Middle frontal gyrus (tissue), 1 donor: Measurements from ENCODE around the gene CD34.

ENCODE experiments used
- DNase-seq: peaks from one replicate; pipeline ENCODE4 v3.0.0-alpha.2; 2015; ENCODE audit warnings: low spot score; ENCODE audit errors: extremely low spot score

CD34 gene

DNA sequence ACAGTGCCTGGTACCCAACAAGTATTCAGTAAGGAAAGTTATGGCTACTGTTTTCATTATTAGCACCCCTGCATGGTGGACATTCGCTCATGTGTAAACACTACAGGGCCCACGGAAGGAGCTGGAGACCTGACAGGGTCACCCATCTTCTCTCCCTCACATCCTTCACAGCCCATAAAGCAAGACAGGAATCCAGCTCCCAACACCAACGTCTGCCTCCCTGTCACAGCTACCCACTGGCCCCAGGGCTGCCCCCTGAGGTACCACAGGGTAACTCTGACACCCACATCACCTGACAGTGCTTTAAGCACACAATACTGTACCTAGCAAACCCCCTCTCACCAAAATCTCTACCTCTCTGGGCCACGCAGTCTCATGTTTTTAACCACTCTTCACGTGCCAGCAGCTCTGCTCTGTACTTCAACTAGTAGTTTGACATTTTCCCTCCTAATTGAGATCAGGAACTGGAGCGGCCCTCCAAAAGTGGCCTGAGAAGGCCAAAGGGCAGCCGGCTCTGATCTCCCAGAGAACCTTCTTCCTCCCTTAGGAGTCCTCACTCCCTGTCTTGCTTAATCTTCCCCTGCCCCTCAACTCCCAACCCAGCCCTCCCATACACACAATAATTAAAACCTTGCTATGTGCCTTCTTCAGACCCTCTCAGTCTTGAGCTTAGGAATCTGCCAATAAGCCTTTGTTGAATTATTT lies 76.8 kb downstream of the CD34 start:
- no peak for DNase-seq

DNA sequence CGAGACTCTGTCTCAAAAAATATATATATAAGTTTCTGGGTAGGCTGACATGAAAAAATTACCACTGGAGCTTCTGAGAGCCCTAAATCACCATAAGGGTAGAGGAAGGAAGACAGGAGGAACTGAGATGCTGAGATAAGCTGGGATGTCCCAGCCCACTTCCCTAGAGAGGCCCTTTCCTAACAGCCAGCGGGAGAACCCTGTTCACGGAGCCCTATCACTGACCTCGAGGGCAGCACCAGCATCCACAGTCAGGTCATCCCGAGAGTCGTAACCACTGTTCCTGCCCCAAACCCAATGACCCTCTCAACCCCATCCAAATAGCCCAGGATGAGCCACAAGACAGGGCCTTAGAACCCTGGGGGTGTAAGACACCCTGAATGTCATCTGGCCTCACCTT lies 77.5 kb downstream of the CD34 start:
- no peak for DNase-seq

DNA sequence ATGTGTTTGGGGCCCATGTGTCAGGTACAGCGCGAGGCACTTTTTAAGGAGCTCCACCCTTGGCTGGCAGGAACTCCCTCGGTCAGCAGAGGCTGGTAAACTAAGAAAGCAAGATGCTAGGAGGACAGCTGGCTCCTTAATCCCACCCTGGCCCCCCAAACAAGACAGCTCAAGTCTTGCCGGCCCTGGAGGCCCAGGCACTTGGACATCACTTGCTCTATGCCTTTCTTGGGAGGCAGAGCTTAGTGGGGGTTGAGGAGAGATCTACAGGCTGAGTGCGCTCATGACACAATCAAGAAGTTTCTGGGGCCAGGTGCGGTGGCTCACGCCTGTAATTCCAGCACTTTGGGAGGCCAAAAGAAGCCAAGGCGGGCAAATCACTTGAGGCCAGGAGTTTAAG lies 78.1 kb downstream of the CD34 start:
- no peak for DNase-seq

DNA sequence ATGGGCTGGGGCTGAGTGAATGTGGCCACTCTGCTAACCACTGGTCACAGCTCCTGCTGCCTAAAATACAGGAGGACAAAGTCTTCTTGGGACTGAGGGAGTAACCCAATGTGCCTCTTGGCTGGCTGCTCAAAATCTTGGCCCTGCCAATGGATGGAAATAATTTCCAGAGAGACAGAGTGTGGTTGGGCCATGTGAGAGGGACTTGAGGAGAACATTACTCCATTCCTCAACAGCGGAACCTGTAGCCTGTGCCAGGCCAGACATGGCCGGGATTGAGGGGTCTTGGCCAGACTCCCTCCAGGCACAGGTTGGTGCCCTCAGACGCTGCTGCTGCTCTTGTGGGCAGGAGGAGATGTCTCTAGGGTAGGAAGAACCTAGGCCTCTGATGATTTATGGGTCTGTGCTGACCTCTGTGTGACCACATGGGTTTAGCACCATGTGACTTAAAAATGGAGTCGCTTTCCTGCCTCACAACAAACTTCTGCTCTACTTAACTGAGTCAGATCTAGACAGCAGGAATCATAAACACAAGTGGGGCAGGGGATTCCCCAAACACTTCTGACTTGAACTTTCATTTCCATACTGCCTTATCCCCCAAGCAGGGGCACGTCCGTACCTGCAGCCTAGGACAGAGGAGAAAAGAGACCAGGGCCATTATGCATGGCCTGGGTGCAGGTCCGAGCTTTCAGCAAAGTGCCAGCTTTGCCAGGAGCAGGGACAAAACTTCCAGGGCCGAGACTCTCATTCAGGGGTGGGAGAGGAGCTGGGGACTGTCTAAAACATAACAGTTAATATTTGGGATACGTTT lies 79.2 kb downstream of the CD34 start:
- DNase-seq, result no peak
